ENCODE measurements around the gene AFAP1L1.

Gene AFAP1L1

DNA sequence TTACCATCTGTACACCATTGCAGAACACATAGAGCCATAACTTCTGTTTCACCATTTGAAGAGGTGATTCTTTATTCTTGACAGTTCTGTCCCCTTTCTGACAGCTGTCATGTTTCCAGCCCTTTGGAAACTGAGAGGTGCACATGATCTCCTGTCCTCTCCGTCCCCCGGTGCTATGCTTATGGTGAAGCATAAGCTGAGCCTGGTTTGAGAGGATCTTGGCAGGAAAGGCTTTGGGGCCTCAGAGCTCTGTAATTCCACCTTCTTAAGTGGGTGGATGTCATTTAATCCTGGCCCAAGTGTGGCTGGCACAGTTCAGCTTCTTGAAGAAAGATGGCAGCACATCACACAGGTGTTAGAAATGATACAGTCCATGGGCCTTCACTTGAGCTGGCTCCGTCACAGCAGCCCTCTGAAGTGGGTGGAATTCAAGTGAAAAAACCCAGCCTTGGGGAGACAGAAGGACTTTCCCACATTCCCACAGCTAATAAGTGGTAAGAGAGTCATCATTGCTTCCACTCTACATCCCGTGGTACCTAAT is 43.0 kb downstream of the AFAP1L1 start:
- H3K9me3 ChIP-seq (ENCODE audit: control insufficient read depth, insufficient read depth, low read length) = no peaks in the 10 kb centered on the region
- DNase-seq (ENCODE audit: low read depth, low spot score) = no peak
- no CpG with 5 or more reads among the region's 4 CpGs for WGBS (ENCODE audit: insufficient coverage, insufficient read length)
- no peaks in the 10 kb centered on the region for H3K27me3 ChIP-seq (ENCODE audit: control insufficient read depth, insufficient read depth, low read length)
- H3K4me3 ChIP-seq (ENCODE audit: low read length) = no peak overlapping the region
- H3K4me1 ChIP-seq (ENCODE audit: control insufficient read depth, insufficient read depth, low read length) = no peaks in the 10 kb centered on the region; the same call in 1 of the 2 replicates
- H3K36me3 ChIP-seq (ENCODE audit: control insufficient read depth, insufficient read depth, low read length) = no peaks in the 10 kb centered on the region
- no peak overlapping the region for H3K27ac ChIP-seq (ENCODE audit: low read length)

DNA sequence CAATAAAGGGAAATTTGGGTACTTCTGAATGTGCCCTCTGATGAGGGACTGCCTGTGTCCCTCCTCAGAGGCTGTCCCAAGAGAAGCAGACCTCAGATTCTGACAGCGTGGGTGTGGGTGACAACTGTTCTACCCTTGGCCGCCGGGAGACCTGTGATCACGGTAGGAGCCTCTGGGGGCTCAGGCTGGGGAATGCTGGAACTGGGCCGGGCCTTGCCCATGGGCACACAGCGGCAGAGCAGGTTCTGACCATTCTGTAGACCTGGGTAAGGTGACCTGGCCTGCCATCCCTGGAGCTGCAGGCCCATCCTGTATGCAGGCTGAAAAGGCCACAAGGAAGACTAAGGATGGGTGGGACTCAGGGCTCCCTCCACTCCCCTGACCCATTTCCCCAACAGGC is 44.1 kb downstream of the AFAP1L1 start:
- H3K4me1 ChIP-seq (ENCODE audit: control insufficient read depth, insufficient read depth, low read length) = no peaks in the 10 kb centered on the region; the same call in 1 of the 2 replicates
- H3K36me3 ChIP-seq (ENCODE audit: control insufficient read depth, insufficient read depth, low read length) = no peaks in the 10 kb centered on the region
- no CpG with 5 or more reads among the region's 6 CpGs for WGBS (ENCODE audit: insufficient coverage, insufficient read length)
- H3K27me3 ChIP-seq (ENCODE audit: control insufficient read depth, insufficient read depth, low read length) = no peaks in the 10 kb centered on the region
- no peak overlapping the region for H3K4me3 ChIP-seq (ENCODE audit: low read length)
- H3K27ac ChIP-seq (ENCODE audit: low read length) = no peak overlapping the region
- H3K9me3 ChIP-seq (ENCODE audit: control insufficient read depth, insufficient read depth, low read length) = no peaks in the 10 kb centered on the region
- no peak for DNase-seq (ENCODE audit: low read depth, low spot score)

DNA sequence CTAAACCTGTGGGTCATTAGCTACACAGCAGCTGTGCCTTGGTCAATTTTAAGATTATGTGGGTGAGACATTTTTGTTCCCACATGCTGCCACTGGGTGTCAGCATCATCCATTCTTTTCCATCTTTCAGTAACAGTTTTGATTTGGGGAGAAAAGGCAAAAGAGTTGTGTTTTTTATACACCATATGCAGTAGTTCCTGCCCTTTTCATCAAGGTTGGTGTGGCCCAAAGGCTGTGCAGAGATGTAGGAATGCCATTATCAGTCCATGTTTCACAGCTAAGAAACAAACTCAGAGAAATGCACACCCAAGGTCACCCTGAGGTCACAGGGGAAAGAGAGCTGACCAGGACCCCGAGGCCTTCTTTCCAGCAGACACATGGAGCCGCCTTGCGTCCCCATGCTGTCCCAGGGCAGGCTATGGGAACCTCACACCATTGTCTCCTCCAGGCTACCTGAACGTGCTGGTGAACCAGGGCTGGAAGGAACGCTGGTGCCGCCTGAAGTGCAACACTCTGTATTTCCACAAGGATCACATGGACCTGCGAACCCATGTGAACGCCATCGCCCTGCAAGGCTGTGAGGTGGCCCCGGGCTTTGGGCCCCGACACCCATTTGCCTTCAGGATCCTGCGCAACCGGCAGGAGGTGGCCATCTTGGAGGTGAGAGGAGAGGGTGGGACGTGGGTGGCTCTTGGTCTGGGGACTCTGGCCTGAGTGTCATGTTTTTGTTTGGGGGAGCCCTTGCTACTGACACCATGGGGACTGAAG is 45.8 kb downstream of the AFAP1L1 start:
- no peaks in the 10 kb centered on the region for H3K9me3 ChIP-seq (ENCODE audit: control insufficient read depth, insufficient read depth, low read length)
- no peaks in the 10 kb centered on the region for H3K27me3 ChIP-seq (ENCODE audit: control insufficient read depth, insufficient read depth, low read length)
- no peak for DNase-seq (ENCODE audit: low read depth, low spot score)
- no peaks in the 10 kb centered on the region for H3K36me3 ChIP-seq (ENCODE audit: control insufficient read depth, insufficient read depth, low read length)
- H3K4me3 ChIP-seq (ENCODE audit: low read length) = no peak overlapping the region
- no peaks in the 10 kb centered on the region for H3K4me1 ChIP-seq (ENCODE audit: control insufficient read depth, insufficient read depth, low read length)
- WGBS (ENCODE audit: insufficient coverage, insufficient read length) = no CpG with 5 or more reads among the region's 14 CpGs
- no peak overlapping the region for H3K27ac ChIP-seq (ENCODE audit: low read length)

DNA sequence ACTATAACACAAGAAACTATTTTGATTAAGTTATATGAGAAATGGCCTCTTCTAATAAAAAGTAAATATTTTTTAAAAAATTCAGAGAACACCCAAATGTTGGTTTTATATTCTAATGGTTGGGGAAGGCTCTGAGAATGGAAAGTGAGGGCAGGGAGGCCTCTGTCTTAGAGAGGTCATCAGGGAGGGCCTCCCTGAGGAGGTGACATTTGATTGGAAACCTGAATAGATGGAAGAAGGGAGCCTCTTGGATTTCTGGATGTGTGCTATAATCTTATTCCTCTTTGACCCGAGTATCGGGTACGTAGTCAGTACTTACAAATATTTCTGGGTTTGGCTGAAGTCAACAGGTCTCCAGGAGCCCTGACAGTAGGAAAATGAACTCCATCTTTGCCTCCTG is 47.5 kb downstream of the AFAP1L1 start:
- no peak overlapping the region for H3K4me3 ChIP-seq (ENCODE audit: low read length)
- H3K4me1 ChIP-seq (ENCODE audit: control insufficient read depth, insufficient read depth, low read length) = no peaks in the 10 kb centered on the region
- H3K36me3 ChIP-seq (ENCODE audit: control insufficient read depth, insufficient read depth, low read length) = no peaks in the 10 kb centered on the region
- no CpG with 5 or more reads among the region's 3 CpGs for WGBS (ENCODE audit: insufficient coverage, insufficient read length)
- no peaks in the 10 kb centered on the region for H3K27me3 ChIP-seq (ENCODE audit: control insufficient read depth, insufficient read depth, low read length)
- DNase-seq (ENCODE audit: low read depth, low spot score) = no peak
- H3K27ac ChIP-seq (ENCODE audit: low read length) = no peak overlapping the region
- H3K9me3 ChIP-seq (ENCODE audit: control insufficient read depth, insufficient read depth, low read length) = no peaks in the 10 kb centered on the region

DNA sequence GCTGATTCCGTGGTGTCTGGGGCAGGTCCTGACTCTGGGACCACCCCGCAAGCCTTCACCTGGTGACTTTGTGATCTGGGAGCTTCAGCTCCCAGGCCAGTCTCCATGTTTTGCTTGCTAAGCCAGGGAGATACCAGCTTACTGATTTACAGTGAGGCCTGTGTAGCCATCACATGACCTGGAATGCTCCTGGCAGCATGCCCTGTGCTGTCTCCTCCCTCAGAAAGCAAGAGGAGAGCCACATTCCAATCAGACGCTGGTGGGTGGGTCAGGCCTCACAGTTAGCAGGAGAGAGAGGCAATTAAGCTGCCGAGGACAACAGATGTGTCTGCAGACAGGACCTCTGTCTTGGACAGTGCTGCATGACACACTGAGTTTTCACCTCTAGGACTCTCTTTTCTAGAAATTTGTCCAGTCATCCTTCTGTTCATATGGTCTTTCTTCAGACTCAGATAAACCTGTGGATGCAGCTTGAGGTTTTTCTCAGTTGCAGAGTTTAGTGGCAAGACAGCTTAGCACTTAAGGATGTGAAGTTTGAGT is 49.2 kb downstream of the AFAP1L1 start:
- H3K9me3 ChIP-seq (ENCODE audit: control insufficient read depth, insufficient read depth, low read length) = no peaks in the 10 kb centered on the region
- H3K36me3 ChIP-seq (ENCODE audit: control insufficient read depth, insufficient read depth, low read length) = no peaks in the 10 kb centered on the region
- no peaks in the 10 kb centered on the region for H3K4me1 ChIP-seq (ENCODE audit: control insufficient read depth, insufficient read depth, low read length)
- DNase-seq (ENCODE audit: low read depth, low spot score) = no peak
- no peak overlapping the region for H3K27ac ChIP-seq (ENCODE audit: low read length)
- no CpG with 5 or more reads among the region's 4 CpGs for WGBS (ENCODE audit: insufficient coverage, insufficient read length)
- no peaks in the 10 kb centered on the region for H3K27me3 ChIP-seq (ENCODE audit: control insufficient read depth, insufficient read depth, low read length)
- no peak overlapping the region for H3K4me3 ChIP-seq (ENCODE audit: low read length)

DNA sequence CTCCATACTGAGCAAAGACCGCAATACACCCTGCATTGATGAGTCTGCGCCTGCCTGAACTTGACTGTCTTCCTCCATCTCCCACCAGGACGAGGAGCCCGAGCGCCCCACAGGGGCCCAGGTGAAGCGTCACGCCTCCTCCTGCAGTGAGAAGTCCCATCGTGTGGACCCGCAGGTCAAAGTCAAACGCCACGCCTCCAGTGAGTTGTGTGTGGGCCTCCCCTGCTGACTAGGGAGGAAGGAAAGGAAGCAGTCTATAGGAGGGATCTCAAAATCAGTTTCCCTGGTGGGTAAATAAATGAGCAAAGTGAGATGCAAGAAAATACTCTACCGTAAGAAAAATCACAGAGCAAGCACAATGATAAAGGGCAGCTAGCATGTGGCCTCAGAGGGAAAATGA is 50.9 kb downstream of the AFAP1L1 start:
- H3K27ac ChIP-seq (ENCODE audit: low read length) = no peak overlapping the region
- no peaks in the 10 kb centered on the region for H3K27me3 ChIP-seq (ENCODE audit: control insufficient read depth, insufficient read depth, low read length)
- no CpG with 5 or more reads among the region's 12 CpGs for WGBS (ENCODE audit: insufficient coverage, insufficient read length)
- H3K4me3 ChIP-seq (ENCODE audit: low read length) = no peak overlapping the region
- H3K36me3 ChIP-seq (ENCODE audit: control insufficient read depth, insufficient read depth, low read length) = no peaks in the 10 kb centered on the region
- H3K4me1 ChIP-seq (ENCODE audit: control insufficient read depth, insufficient read depth, low read length) = no peaks in the 10 kb centered on the region
- H3K9me3 ChIP-seq (ENCODE audit: control insufficient read depth, insufficient read depth, low read length) = no peaks in the 10 kb centered on the region
- no peak for DNase-seq (ENCODE audit: low read depth, low spot score)

DNA sequence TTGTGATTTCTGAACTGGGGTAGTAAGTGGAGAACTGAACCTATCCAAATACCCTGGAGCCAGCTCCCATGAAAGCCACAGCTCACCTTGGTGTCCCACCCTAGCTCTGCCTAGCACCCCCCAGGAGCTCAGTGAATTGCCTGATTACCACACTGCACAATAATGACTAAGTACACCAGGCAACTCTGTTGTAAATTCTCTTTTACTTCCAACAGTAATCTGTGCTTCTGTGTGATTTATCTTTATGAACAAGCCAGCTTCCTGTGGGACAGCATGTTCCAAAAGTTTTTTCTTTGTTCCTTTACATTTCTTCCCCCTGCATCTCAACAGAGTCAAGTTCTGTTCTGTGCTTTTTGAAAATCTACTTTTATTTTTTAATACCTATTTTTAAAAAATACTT is 51.6 kb downstream of the AFAP1L1 start:
- no peak for DNase-seq (ENCODE audit: low read depth, low spot score)

DNA sequence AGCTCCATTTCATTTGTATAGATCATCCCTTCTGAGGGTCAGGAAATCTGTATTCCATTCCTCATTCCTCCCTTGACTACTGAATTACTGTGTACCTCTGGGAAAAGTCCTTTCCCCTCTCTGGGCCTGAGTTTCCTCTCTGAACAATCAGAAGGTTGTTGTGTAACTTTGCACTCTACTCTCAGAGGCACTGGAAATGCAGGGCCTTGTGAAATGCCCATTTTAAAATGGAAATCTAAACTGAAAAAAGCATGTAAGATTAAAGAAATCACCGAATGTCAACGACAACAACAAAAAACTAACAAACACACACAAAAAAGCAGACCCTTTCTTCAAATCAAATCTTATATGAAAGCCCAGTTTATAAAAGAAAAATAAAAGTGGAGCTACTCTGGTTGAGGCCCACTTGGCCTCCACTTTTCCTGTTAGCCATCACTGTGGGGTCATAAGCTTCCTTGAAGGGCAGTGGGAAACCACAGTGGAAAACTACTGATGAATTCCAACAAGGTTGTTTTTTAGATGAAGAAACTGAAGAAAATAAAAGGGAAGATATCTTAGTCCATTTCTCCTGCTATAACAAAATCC is 52.1 kb downstream of the AFAP1L1 start:
- H3K36me3 ChIP-seq (ENCODE audit: control insufficient read depth, insufficient read depth, low read length) = no peaks in the 10 kb centered on the region
- 100% methylated on average over 2 of the region's 2 CpGs for WGBS (ENCODE audit: insufficient coverage, insufficient read length)
- no peaks in the 10 kb centered on the region for H3K9me3 ChIP-seq (ENCODE audit: control insufficient read depth, insufficient read depth, low read length)
- no peak overlapping the region for H3K4me3 ChIP-seq (ENCODE audit: low read length)
- H3K27me3 ChIP-seq (ENCODE audit: control insufficient read depth, insufficient read depth, low read length) = no peaks in the 10 kb centered on the region
- H3K4me1 ChIP-seq (ENCODE audit: control insufficient read depth, insufficient read depth, low read length) = no peaks in the 10 kb centered on the region
- H3K27ac ChIP-seq (ENCODE audit: low read length) = no peak overlapping the region
- DNase-seq (ENCODE audit: low read depth, low spot score) = no peak

More for the DNA sequence above, 51.6 kb downstream of the AFAP1L1 start:
- Histone ChIP-seq H3K27me3 (ENCODE audit: control insufficient read depth, insufficient read depth, low read length) (no peaks in the 10 kb centered on the region), H3K36me3 (ENCODE audit: control insufficient read depth, insufficient read depth, low read length) (no peaks in the 10 kb centered on the region), H3K4me1 (ENCODE audit: control insufficient read depth, insufficient read depth, low read length) (no peaks in the 10 kb centered on the region), H3K4me3 (ENCODE audit: low read length) (no peak overlapping the region), H3K27ac (ENCODE audit: low read length) (no peak overlapping the region), H3K9me3 (ENCODE audit: control insufficient read depth, insufficient read depth, low read length) (no peaks in the 10 kb centered on the region)

DNA sequence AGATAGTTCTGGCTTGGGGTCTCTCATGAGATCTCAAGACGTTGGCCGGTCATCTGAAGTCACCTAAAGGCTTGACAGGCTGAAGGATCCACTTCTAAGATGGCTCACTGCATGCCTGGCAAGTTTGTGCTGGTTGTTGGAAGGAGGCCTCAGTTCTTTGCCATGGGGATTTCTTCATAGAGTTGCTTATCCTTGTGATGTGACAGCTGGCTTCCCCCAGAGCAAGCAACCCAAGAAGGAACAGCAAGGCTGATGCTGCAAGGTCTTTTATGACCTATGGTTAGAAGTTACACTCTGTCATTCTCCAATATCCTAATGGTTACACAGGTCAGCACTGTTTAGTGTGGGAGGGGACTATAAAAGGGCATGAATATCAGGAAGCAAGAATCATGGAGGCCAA is 53.0 kb downstream of the AFAP1L1 start:
- Histone ChIP-seq H3K36me3 (ENCODE audit: control insufficient read depth, insufficient read depth, low read length) (no peaks in the 10 kb centered on the region), H3K4me3 (ENCODE audit: low read length) (no peak overlapping the region), H3K27ac (ENCODE audit: low read length) (no peak overlapping the region), H3K4me1 (ENCODE audit: control insufficient read depth, insufficient read depth, low read length) (no peaks in the 10 kb centered on the region), H3K9me3 (ENCODE audit: control insufficient read depth, insufficient read depth, low read length) (no peaks in the 10 kb centered on the region), H3K27me3 (ENCODE audit: control insufficient read depth, insufficient read depth, low read length) (no peaks in the 10 kb centered on the region)
- WGBS (ENCODE audit: insufficient coverage, insufficient read length) = no CpG with 5 or more reads among the region's 2 CpGs
- DNase-seq (ENCODE audit: low read depth, low spot score) = no peak

DNA sequence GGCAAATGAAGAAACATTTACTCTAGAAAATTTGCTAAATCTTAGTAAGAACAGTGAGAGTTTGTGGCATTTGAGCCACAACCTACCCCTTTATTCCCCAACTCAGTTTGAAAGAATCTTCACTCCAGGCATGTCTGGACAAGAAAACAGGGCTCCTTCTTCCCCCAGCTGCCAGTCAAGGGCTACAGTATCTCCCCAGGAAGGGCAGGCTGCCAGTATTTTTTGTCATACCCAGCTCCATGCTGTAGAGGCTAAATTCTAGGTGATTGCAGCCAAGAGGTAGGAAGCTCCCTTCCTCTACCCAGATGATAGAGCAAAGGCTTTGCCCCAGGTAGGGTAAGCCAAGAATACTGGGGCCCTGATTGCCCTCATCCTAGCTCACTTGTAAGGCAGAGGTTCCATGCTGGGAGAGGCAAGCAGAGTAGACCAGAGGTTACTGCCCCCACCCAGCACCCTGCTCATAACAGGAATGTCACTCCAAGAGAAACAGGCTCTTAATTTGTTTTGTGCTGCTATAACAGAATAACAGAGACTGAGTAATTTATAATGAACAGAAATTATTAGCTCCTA is 53.6 kb downstream of the AFAP1L1 start:
- Histone ChIP-seq H3K36me3 (ENCODE audit: control insufficient read depth, insufficient read depth, low read length) (no peaks in the 10 kb centered on the region), H3K9me3 (ENCODE audit: control insufficient read depth, insufficient read depth, low read length) (no peaks in the 10 kb centered on the region), H3K4me3 (ENCODE audit: low read length) (no peak overlapping the region), H3K27me3 (ENCODE audit: control insufficient read depth, insufficient read depth, low read length) (no peaks in the 10 kb centered on the region), H3K27ac (ENCODE audit: low read length) (no peak overlapping the region), H3K4me1 (ENCODE audit: control insufficient read depth, insufficient read depth, low read length) (no peaks in the 10 kb centered on the region)
- no peak for DNase-seq (ENCODE audit: low read depth, low spot score)

Data from iPS DF 6.9 (cell line).